Kidney (tissue), 14 donors: ENCODE data around the gene WBP2. TPM values are rescaled to one million over a fixed set of nuclear protein-coding genes. Genes with fewer than 3 reads are reported as not detected.

Source experiments
- DNase-seq, 5 donors: peaks; one replicate each; pipeline ENCODE4 v3.0.0-alpha.2; 2013 to 2020
- FAIRE-seq: peaks from 2 replicates; lab custom pipeline; 2012; peaks lifted over from hg19 to GRCh38; lab: Jason Lieb, UNC
- H3K27ac ChIP-seq, 2 donors: one replicate each; pipeline ENCODE4 v1.7.0; 2013; ENCODE audit warnings: low read depth in 2 of 2, low read length in 2 of 2, inconsistent platforms in 1 of 2
- H3K27me3 ChIP-seq: one replicate; pipeline ENCODE4 v1.7.1; 2013; ENCODE audit warnings: low read length, inconsistent platforms; ENCODE audit not compliant: control insufficient read depth, insufficient read depth
- H3K36me3 ChIP-seq, 3 donors: one replicate each; pipeline versions ENCODE4 v1.7.0 to v1.7.1; 2013; ENCODE audit warnings: low read length in 3 of 3, control low read depth in 1 of 3, inconsistent platforms in 1 of 3; ENCODE audit not compliant: insufficient read depth in 3 of 3, control insufficient read depth in 2 of 3
- H3K4me1 ChIP-seq, 3 donors: one replicate each; pipeline versions ENCODE4 v1.7.0 to v1.7.1; 2013; ENCODE audit warnings: low read length in 3 of 3, inconsistent platforms in 1 of 3, low read depth in 1 of 3; ENCODE audit not compliant: control insufficient read depth in 2 of 3, insufficient read depth in 2 of 3
- H3K4me3 ChIP-seq, 3 donors: one replicate each; pipeline versions ENCODE4 v1.7.0 to v1.8.1; 2013; ENCODE audit warnings: low read length in 3 of 3, control low read depth in 1 of 3, inconsistent platforms in 1 of 3
- H3K9ac ChIP-seq, 3 donors: one replicate each; pipeline versions ENCODE4 v1.7.0 to v1.7.1; 2013; ENCODE audit warnings: low read length in 3 of 3, control low read depth in 1 of 3, inconsistent platforms in 1 of 3
- H3K9me3 ChIP-seq, 3 donors: one replicate each; pipeline versions ENCODE4 v1.7.0 to v1.7.1; 2013; ENCODE audit warnings: low read length in 3 of 3, control low read depth in 1 of 3, inconsistent platforms in 1 of 3; ENCODE audit not compliant: control insufficient read depth in 2 of 3, insufficient read depth in 1 of 3
- intact Hi-C: fragments of 100-400 bp; cut with DNase I; formaldehyde crosslinking; loops from one replicate; pipeline ENCODE4 v1.11.1; 2022
- polyA plus RNA-seq: library from polyadenylated mRNA; stranded (reverse); fragments of 350-450 nt; fragmentation: Illumina TruSeq; extraction: RNeasy Lipid Tissue Mini Kit (QIAGEN cat#74804); gene quantifications from one replicate; pipeline ENCODE4 v1.2.3, GENCODE V29; 2014; ENCODE audit warnings: low read depth, low replicate concordance; ENCODE audit not compliant: insufficient read depth
- total RNA-seq: library from RNA; stranded (reverse); fragmentation: NEBNext Ultra II Directional; extraction: Animal tissue kit (Norgen Biotek cat#: 25700); gene quantifications from one replicate; pipeline ENCODE4 v1.2.1, GENCODE V29; 2021
- TF ChIP-seq, protein P1 (sequence below): IDR thresholded peaks from 3 replicates; pipeline ENCODE4 v1.5.1; 2012; ENCODE audit warnings: mild to moderate bottlenecking, moderate library complexity, borderline replicate concordance; ENCODE audit not compliant: insufficient read depth; ENCODE audit errors: extremely low read depth
- donor health status: control.
- donor health status: control.
- donor health status: control.
- donor health status: control.
- donor health status: control.
- donor health status: DM: yes; HTN: yes; CAD: no.
- donor health status: Normal renal cell carcinoma (clear cell type).

The WBP2 gene
- total and polyA plus RNA-seq, 2 donors from 2014 or later = 135 to 151 TPM

DNA sequence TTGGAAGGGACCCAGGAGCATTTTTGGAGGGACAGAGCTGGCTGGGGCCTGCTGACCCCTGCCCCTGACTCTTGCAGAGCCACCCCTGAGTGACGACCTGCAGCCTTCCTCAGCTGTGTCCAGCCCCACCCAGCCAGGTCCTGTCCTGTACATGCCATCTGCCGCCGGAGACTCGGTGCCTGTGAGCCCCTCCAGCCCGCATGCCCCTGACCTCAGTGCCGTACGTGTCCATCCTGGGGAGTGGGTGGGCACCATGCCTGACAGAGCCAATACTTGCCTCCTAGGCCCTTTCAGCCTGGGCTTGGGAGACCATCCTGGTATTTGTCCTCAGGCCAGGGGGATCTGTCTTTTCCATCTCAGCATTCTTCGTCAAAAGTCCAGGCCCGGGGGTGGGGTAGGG lies 38.4 kb downstream of the WBP2 start:
- no peak for FAIRE-seq
- Histone ChIP-seq H3K36me3 (peaks cover 2 to 65% (median 42%) of the 10 kb centered on the region in 3 donors), H3K27me3 (no peaks in the 10 kb centered on the region), H3K4me3 (no peak overlapping the region), H3K9me3 (no peaks in the 10 kb centered on the region), H3K9ac (no peak overlapping the region), H3K27ac (no peak overlapping the region), H3K4me1 (no peaks in the 10 kb centered on the region)
- TF ChIP-seq, protein P1, sequence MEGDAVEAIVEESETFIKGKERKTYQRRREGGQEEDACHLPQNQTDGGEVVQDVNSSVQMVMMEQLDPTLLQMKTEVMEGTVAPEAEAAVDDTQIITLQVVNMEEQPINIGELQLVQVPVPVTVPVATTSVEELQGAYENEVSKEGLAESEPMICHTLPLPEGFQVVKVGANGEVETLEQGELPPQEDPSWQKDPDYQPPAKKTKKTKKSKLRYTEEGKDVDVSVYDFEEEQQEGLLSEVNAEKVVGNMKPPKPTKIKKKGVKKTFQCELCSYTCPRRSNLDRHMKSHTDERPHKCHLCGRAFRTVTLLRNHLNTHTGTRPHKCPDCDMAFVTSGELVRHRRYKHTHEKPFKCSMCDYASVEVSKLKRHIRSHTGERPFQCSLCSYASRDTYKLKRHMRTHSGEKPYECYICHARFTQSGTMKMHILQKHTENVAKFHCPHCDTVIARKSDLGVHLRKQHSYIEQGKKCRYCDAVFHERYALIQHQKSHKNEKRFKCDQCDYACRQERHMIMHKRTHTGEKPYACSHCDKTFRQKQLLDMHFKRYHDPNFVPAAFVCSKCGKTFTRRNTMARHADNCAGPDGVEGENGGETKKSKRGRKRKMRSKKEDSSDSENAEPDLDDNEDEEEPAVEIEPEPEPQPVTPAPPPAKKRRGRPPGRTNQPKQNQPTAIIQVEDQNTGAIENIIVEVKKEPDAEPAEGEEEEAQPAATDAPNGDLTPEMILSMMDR = no peak
- DNase-seq = peak in 1 of 5 donors; percentile 62
- intact Hi-C loops = no loop called here

DNA sequence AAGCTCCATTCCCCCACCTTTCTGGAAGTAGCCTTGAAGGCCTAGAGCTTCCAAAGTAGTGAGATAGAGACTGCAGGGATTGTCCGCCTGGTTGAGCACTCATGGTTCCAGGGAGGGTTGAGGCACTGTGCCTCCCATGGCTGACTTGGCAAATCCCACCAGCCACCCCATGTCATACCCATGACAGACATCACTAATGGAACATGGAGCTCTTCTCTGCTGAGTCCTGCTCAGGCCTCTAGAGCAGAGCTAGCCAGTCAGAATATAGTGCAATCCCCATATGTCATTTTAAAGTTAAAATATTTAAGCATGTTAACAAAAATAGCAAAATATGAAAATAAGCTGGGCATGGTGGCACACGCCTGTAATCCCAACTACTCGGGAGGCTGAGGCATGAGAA lies 39.7 kb downstream of the WBP2 start:
- H3K4me3 ChIP-seq = no peak overlapping the region
- peaks cover 2 to 57% (median 37%) of the 10 kb centered on the region in 3 donors for H3K36me3 ChIP-seq
- H3K4me1 ChIP-seq = no peaks in the 10 kb centered on the region
- H3K9ac ChIP-seq = no peak overlapping the region
- intact Hi-C loops = no loop called here
- no peak for DNase-seq
- FAIRE-seq = no peak
- H3K9me3 ChIP-seq = no peaks in the 10 kb centered on the region
- no peak overlapping the region for H3K27ac ChIP-seq
- TF ChIP-seq, protein P1 = no peak
- H3K27me3 ChIP-seq = no peaks in the 10 kb centered on the region

DNA sequence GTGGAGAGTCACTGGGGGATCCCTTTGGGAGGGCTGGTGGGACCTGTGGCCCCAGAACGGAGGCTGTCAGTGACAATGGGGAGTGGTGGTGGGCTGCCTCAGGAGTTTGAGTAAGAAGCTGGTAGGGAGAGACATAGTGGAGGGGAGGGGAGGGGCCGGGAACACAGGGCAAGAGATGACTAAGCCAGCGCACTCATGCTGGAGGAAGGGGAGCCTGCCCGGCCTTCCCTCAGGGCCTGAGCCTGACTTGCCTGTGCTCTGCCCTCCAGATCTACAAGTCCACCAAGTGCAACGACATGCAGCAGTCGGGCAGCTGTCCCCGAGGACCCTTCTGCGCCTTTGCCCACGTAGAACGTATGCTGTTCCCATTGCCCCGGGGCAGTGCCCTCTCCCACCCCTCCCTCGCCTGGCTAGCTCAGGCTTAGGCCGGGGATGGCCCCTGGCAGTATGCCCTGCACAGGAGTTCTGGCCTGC lies 40.2 kb downstream of the WBP2 start:
- no peak overlapping the region for H3K9ac ChIP-seq
- TF ChIP-seq, protein P1 = no peak
- no peak for FAIRE-seq

GRCh38 chr17:75814021-75814395 lies 41.1 kb downstream of the WBP2 start:
- no peaks in the 10 kb centered on the region for H3K27me3 ChIP-seq
- intact Hi-C loops = no loop called here
- TF ChIP-seq, protein P1 = no peak
- H3K4me3 ChIP-seq = no peak overlapping the region
- H3K9ac ChIP-seq = no peak overlapping the region
- no peak overlapping the region for H3K27ac ChIP-seq
- H3K9me3 ChIP-seq = no peaks in the 10 kb centered on the region
- no peaks in the 10 kb centered on the region for H3K4me1 ChIP-seq
- H3K36me3 ChIP-seq = peaks cover 0 to 48% (median 30%) of the 10 kb centered on the region in 3 donors
- DNase-seq (peak in 1 of 5 donors; percentile 25), FAIRE-seq (no peak)

More for the DNA sequence above, 40.2 kb downstream of the WBP2 start:
- Histone ChIP-seq H3K4me3 (no peak overlapping the region), H3K27ac (no peak overlapping the region), H3K36me3 (peaks cover 2 to 54% (median 33%) of the 10 kb centered on the region in 3 donors), H3K27me3 (no peaks in the 10 kb centered on the region), H3K4me1 (no peaks in the 10 kb centered on the region), H3K9me3 (no peaks in the 10 kb centered on the region)
- DNase-seq = peak in 1 of 5 donors; percentile 72
- intact Hi-C loops = no loop called here
